Measurements from ENCODE around the gene LCLAT1. TPM values are rescaled to one million over a fixed set of nuclear protein-coding genes. Genes with fewer than 3 reads are reported as not detected.
"Not testable (repeated sequence)": the region's sequence is repeated elsewhere in the genome, so short reads cannot be mapped to it uniquely, and the experiment has no call there.

The LCLAT1 gene
- total RNA-seq, 4 donors from 2014 or later: 25.3 to 55.4 (median 43.1) TPM

DNA sequence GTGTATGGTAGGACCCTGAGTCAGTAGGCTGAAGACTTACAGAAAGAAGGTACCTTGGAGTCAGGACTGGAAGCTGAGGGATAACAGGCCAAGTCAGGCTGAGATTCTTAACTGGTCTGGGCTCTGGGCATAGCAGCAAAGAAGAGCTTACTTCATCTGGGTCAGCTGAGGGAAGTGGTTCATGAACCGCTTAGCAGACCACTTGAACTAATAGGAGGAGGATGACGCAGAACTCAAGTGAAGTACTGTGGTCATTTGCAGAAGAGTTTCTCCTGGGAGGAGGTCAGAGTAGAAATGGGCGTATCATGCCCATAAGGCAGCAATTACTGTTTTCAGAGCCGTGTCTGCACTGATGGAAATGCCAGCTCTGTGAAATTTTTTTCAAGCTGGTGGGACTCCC lies 164.5 kb downstream of the LCLAT1 start:
- Histone ChIP-seq H3K9me3 (no peaks in the 10 kb centered on the region), H3K27me3 (no peaks in the 10 kb centered on the region), H3K36me3 (no peaks in the 10 kb centered on the region), H3K4me3 (no peak overlapping the region), H3K27ac (no peak overlapping the region), H3K4me1 (peaks cover 0 to 16% (median 5%) of the 10 kb centered on the region in 3 donors)
- no peak for ATAC-seq
- no peak for TF ChIP-seq POLR2A (IDR thresholded peaks at IDR 0.05)
- no peak for TF ChIP-seq EP300 (IDR thresholded peaks at IDR 0.05)
- no peak for TF ChIP-seq POLR2AphosphoS5 (IDR thresholded peaks at IDR 0.05)
- TF ChIP-seq, protein P1, sequence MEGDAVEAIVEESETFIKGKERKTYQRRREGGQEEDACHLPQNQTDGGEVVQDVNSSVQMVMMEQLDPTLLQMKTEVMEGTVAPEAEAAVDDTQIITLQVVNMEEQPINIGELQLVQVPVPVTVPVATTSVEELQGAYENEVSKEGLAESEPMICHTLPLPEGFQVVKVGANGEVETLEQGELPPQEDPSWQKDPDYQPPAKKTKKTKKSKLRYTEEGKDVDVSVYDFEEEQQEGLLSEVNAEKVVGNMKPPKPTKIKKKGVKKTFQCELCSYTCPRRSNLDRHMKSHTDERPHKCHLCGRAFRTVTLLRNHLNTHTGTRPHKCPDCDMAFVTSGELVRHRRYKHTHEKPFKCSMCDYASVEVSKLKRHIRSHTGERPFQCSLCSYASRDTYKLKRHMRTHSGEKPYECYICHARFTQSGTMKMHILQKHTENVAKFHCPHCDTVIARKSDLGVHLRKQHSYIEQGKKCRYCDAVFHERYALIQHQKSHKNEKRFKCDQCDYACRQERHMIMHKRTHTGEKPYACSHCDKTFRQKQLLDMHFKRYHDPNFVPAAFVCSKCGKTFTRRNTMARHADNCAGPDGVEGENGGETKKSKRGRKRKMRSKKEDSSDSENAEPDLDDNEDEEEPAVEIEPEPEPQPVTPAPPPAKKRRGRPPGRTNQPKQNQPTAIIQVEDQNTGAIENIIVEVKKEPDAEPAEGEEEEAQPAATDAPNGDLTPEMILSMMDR (IDR thresholded peaks at IDR 0.05): no peak
- 72 to 73% methylated on average over 4 of the region's 4 CpGs for WGBS, 2 donors (ENCODE audit: low coverage in 1 of 2)

DNA sequence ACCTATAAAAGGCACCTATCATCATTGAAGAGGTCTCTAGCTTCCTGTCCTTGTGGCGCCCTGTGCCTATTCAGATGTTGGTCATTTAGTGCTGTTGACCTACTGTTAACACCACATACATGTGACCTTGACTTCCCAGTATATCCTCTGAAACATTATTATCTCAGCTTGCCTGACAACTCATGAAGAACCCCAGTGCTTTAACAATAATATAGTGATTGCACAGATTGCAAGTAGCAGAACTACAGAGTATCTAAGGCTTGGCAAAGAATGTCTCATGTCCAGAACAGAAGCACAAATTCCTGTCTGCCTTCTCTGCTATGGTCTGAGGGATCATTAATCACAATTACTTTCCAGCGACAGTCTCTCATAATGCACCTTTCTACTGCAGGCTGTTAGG lies 165.3 kb downstream of the LCLAT1 start:
- TF ChIP-seq EP300 (IDR thresholded peaks at IDR 0.05) (no peak), POLR2A (IDR thresholded peaks at IDR 0.05) (no peak), POLR2AphosphoS5 (IDR thresholded peaks at IDR 0.05) (no peak)
- TF ChIP-seq, protein P1 (IDR thresholded peaks at IDR 0.05): no peak
- ATAC-seq: no peak
- H3K36me3 ChIP-seq: no peaks in the 10 kb centered on the region
- no peaks in the 10 kb centered on the region for H3K27me3 ChIP-seq
- WGBS, 2 donors (ENCODE audit: low coverage in 1 of 2): 45 to 60% methylated on average over 2 of the region's 2 CpGs
- H3K4me1 ChIP-seq: peaks cover 0 to 16% (median 5%) of the 10 kb centered on the region in 3 donors
- H3K4me3 ChIP-seq: no peak overlapping the region
- no peaks in the 10 kb centered on the region for H3K9me3 ChIP-seq
- H3K27ac ChIP-seq: no peak overlapping the region

DNA sequence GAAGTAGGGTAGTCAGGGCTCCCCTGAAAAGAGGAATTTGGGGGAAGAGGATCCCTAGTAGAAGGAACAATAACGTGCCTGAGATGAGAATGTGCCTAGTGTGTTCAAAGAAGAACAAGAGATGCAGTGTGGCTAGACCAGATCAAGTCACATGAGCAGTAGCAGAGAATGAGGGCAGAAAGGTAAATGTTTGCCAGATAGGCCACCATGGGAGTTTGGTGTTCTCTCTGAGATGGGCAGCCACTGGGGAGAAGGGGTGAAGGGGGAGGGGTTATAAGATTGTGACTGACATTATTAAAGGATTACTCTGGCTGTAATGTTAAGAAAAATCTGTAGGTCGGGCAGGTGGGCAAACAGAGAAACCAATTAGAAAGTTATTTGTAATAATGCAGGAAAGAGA lies 166.0 kb downstream of the LCLAT1 start:
- ATAC-seq: no peak
- Histone ChIP-seq H3K27ac (no peak overlapping the region), H3K4me1 (peaks cover 0 to 16% (median 5%) of the 10 kb centered on the region in 3 donors), H3K9me3 (no peaks in the 10 kb centered on the region), H3K4me3 (no peak overlapping the region), H3K27me3 (no peaks in the 10 kb centered on the region), H3K36me3 (no peaks in the 10 kb centered on the region)
- 80 to 91% methylated on average over 1 to 2 of the region's 2 CpGs for WGBS, 2 donors (ENCODE audit: low coverage in 1 of 2)
- TF ChIP-seq EP300 (IDR thresholded peaks at IDR 0.05): no peak
- no peak for TF ChIP-seq POLR2A (IDR thresholded peaks at IDR 0.05)
- no peak for TF ChIP-seq POLR2AphosphoS5 (IDR thresholded peaks at IDR 0.05)

DNA sequence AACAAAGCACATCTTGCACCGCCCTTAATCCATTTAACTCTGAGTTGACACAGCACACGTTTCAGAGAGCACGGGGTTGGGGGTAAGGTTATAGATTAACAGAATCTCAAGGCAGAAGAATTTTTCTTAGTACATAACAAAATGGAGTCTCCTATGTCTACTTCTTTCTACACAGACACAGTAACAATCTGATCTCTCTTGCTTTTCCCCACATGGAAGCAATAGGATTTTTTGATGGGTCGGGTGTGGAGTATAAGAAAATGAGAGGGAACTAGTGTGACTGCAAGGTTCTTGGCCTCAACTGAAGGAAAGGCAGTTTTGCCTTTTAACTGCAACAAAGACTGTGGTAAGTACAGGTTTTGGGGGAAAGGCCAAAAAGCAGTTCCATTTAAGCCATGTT lies 167.2 kb downstream of the LCLAT1 start:
- H3K27ac ChIP-seq, ATAC-seq, H3K9me3 ChIP-seq, H3K27me3 ChIP-seq, H3K4me3 ChIP-seq, H3K36me3 ChIP-seq: not testable (repeated sequence)
- peaks cover 0 to 16% (median 5%) of the 10 kb centered on the region in 3 donors for H3K4me1 ChIP-seq
- 92% methylated on average over 1 of the region's 4 CpGs; no CpG with 5 or more reads in 1 of the 2 donors for WGBS, 2 donors (ENCODE audit: low coverage in 1 of 2)

DNA sequence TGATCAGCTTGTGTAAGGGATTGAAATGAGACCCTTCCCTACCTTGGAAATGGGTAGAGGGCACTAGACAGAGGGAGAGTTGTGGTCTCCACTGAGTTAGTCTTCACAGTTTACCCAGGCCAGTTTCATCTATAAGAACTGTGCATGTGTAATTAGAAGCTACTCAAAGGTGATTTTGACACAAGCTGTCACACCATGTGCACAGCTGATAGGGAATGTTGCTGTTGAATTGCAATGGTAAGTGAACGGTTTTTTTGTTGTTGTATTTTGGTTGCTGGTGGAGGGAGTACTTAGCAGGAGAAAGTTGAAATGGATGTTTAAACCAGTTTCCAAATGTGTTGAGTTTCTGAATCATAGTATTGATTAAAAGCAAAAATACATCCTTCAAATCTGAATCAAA lies 168.9 kb downstream of the LCLAT1 start:
- Histone ChIP-seq H3K36me3 (no peaks in the 10 kb centered on the region), H3K9me3 (no peaks in the 10 kb centered on the region), H3K27ac (no peak overlapping the region), H3K4me3 (no peak overlapping the region), H3K27me3 (no peaks in the 10 kb centered on the region), H3K4me1 (peaks cover 0 to 16% (median 5%) of the 10 kb centered on the region in 3 donors)
- ATAC-seq: no peak
- TF ChIP-seq EP300 (IDR thresholded peaks at IDR 0.05): no peak
- TF ChIP-seq POLR2A (IDR thresholded peaks at IDR 0.05): no peak
- TF ChIP-seq, protein P1 (IDR thresholded peaks at IDR 0.05): no peak
- TF ChIP-seq POLR2AphosphoS5 (IDR thresholded peaks at IDR 0.05): no peak
- WGBS, 2 donors (ENCODE audit: low coverage in 1 of 2): 75 to 93% methylated on average over 1 of the region's 1 CpG

DNA sequence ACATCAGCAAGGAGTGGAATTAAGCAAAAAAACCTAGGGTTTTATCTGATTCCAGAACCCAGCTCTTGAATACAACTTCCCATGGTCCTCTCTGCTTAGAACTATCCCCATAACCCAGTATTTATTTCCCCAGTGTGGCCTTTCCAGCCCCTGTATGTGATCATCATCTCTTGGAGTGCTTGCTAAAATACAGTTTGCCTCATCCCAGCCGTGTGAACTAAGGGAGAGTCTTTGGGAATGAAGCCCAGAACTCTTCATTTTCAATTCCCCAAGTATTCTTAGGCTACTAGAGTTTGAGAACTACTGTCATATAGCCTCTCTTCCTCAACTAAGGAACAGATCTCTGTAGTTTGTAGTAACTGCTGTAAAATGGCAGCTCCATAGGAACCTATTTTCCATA lies 173.1 kb downstream of the LCLAT1 start:
- WGBS, 2 donors (ENCODE audit: low coverage in 1 of 2): 71% methylated on average over 1 of the region's 1 CpG; no CpG with 5 or more reads in 1 of the 2 donors
- no peaks in the 10 kb centered on the region for H3K9me3 ChIP-seq
- no peak for ATAC-seq
- H3K4me1 ChIP-seq: no peaks in the 10 kb centered on the region
- no peak overlapping the region for H3K4me3 ChIP-seq
- peaks cover 0 to 7% of the 10 kb centered on the region in 2 donors for H3K36me3 ChIP-seq
- no peaks in the 10 kb centered on the region for H3K27me3 ChIP-seq
- TF ChIP-seq POLR2AphosphoS5 (IDR thresholded peaks at IDR 0.05) (no peak), POLR2A (IDR thresholded peaks at IDR 0.05) (no peak), EP300 (IDR thresholded peaks at IDR 0.05) (no peak)
- TF ChIP-seq, protein P1 (IDR thresholded peaks at IDR 0.05): no peak
- H3K27ac ChIP-seq: no peak overlapping the region
